ENCODE measurements around the gene MYO15B. TPM values are rescaled to one million over a fixed set of nuclear protein-coding genes. Genes with fewer than 3 reads are reported as not detected.

Gene MYO15B
- total and polyA plus RNA-seq, 2 of the 13 experiments (the other 11 are each of a cell fraction or from before 2014, with no cell fraction given), result 2.8 to 8.1 TPM

DNA sequence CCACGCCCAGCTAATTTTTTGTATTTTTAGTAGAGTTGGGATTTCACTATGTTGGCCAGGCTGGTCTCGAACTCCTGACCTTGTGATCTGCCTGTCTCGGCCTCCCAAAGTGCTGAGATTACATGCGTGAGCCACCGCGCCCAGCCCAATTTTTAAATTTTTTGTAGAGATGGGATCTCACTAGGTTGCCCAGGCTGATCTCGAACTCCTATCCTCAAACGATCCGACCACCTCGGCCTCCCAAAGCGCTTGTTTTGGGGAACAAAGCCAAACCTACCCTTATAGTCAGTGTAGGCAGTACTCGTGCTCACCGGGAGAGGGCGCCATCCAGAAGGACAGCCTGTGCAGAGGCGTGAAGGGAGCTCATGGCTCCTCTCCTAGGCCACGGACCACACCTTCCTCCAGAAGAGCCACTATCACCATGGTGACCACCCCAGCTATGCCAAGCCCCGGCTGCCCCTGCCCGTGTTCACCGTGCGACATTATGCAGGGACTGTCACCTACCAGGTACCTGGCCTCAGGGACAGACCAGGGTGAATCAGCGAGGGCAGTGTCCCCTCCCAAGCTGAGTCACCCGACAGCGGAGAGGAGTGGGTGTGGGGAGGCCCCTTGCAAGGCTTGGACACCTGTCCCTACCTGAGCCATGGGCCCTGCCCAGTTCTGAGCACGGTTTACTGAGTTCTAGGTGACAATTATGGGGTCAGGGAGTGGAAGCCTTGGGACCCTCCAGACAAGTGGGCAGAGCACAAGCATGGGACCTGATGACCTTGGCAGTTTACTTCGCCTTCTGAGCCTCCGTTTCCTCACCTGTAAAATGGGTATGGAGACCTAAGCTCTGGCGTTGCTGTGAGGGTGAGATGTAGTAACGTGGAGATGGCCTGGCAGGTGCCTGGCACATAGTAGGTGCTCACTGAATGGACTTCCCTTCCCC lies 13.7 kb downstream of the MYO15B start (continued):
- TF ChIP-seq, protein P1, sequence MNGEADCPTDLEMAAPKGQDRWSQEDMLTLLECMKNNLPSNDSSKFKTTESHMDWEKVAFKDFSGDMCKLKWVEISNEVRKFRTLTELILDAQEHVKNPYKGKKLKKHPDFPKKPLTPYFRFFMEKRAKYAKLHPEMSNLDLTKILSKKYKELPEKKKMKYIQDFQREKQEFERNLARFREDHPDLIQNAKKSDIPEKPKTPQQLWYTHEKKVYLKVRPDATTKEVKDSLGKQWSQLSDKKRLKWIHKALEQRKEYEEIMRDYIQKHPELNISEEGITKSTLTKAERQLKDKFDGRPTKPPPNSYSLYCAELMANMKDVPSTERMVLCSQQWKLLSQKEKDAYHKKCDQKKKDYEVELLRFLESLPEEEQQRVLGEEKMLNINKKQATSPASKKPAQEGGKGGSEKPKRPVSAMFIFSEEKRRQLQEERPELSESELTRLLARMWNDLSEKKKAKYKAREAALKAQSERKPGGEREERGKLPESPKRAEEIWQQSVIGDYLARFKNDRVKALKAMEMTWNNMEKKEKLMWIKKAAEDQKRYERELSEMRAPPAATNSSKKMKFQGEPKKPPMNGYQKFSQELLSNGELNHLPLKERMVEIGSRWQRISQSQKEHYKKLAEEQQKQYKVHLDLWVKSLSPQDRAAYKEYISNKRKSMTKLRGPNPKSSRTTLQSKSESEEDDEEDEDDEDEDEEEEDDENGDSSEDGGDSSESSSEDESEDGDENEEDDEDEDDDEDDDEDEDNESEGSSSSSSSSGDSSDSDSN (CRISPR knock-in tag; IDR thresholded peaks at IDR 0.05), result peak; percentile 51; the same call in 1 of the 2 replicates
- TF ChIP-seq ZNF563 (CRISPR knock-in tag; IDR thresholded peaks at IDR 0.05) (no peak; the same call in 1 of the 2 replicates), STAG1 (CRISPR knock-in tag; IDR thresholded peaks at IDR 0.05) (peak; percentile 73)
- TF ChIP-seq, protein P2, sequence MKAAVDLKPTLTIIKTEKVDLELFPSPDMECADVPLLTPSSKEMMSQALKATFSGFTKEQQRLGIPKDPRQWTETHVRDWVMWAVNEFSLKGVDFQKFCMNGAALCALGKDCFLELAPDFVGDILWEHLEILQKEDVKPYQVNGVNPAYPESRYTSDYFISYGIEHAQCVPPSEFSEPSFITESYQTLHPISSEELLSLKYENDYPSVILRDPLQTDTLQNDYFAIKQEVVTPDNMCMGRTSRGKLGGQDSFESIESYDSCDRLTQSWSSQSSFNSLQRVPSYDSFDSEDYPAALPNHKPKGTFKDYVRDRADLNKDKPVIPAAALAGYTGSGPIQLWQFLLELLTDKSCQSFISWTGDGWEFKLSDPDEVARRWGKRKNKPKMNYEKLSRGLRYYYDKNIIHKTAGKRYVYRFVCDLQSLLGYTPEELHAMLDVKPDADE (CRISPR knock-in tag; IDR thresholded peaks at IDR 0.05), result no peak

DNA sequence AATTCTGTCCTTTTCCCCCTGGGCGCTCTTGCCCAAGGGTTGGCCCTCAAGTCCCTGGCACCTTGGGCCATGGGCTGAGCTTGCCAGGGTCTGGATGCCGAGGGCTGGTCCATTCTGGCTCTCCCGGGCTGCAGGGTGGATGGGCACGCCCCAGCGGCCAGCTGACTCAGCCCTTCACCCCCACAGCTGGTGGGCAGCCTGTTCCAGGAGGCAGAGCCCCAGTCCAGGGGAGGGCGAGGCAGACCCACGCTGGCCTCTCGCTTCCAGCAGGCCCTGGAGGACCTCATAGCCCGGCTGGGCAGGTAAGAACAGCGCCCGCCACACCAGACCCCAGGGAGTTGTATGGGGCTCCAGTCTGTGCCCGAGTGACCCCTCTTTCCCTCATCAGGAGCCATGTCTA lies 15.0 kb downstream of the MYO15B start:
- peaks cover 14% of the 10 kb centered on the region; the same call in 1 of the 2 replicates for H3K4me1 ChIP-seq (ENCODE audit: insufficient read depth, low read length)
- H3K79me2 ChIP-seq (ENCODE audit: insufficient read depth, low read length), result no peaks in the 10 kb centered on the region
- no peaks in the 10 kb centered on the region for H4K20me1 ChIP-seq (ENCODE audit: insufficient read depth, low read length)
- H3K27ac ChIP-seq (ENCODE audit: extremely low read length, insufficient read depth, low read length), result no peak overlapping the region
- no peaks in the 10 kb centered on the region for H3K36me3 ChIP-seq (replicated peaks in 1 of 2; ENCODE audit: control insufficient read depth in 1 of 2, insufficient read depth in 2 of 2, low read length in 2 of 2)
- in situ Hi-C loops (cut with HindIII; ENCODE audit: extremely low pct_ligation_motif_present, low pct_unique_long_range_greater_than_20kb) (no loop called here), intact Hi-C loops (cut with micrococcal nuclease; ENCODE audit: unreplicated experiment) (no loop called here)
- DNase-seq (ENCODE audit: low spot score) (no peak), ATAC-seq (peak; percentile 19), FAIRE-seq (no peak)
- no peak overlapping the region for H3K4me3 ChIP-seq (replicated peaks in 1 of 3; ENCODE audit: insufficient read depth in 1 of 3, low read depth in 2 of 3, low read length in 3 of 3)
- no peak overlapping the region for H2AFZ ChIP-seq (ENCODE audit: low read length)
- POLR2A ChIA-PET, result interaction anchor here (1.2 to 3.0 kb wide), 3 partner anchors 8 to 151 kb away, joined by 3 to 40 read pairs (median 4); no protein-coding TSS in a partner anchor
- CTCF ChIA-PET (ENCODE audit: low intra/inter-chr PET ratio, low total read pairs), result interaction anchor here (1.1 to 2.5 kb wide), 3 partner anchors 13 to 148 kb away, joined by 4 to 18 read pairs (median 4); no protein-coding TSS in a partner anchor
- no peak overlapping the region for H3K9ac ChIP-seq (ENCODE audit: insufficient read depth, low read depth, low read length)
- peaks cover 2 to 15% of the 10 kb centered on the region in 2 experiments; a peak in 3 of 5 replicates for H3K27me3 ChIP-seq (ENCODE audit: control insufficient read depth in 1 of 2, insufficient read depth in 2 of 2, low read length in 2 of 2)
- TF ChIP-seq IKZF1 (IDR thresholded peaks at IDR 0.05) (no peak), ZNF605 (CRISPR knock-in tag; IDR thresholded peaks at IDR 0.05) (no peak), HNRNPL (IDR thresholded peaks at IDR 0.05; ENCODE audit: low read depth, low read length) (0 out of 2 replicates have a peak, but pooled peaks have one; percentile 28)
- TF ChIP-seq, protein P3, sequence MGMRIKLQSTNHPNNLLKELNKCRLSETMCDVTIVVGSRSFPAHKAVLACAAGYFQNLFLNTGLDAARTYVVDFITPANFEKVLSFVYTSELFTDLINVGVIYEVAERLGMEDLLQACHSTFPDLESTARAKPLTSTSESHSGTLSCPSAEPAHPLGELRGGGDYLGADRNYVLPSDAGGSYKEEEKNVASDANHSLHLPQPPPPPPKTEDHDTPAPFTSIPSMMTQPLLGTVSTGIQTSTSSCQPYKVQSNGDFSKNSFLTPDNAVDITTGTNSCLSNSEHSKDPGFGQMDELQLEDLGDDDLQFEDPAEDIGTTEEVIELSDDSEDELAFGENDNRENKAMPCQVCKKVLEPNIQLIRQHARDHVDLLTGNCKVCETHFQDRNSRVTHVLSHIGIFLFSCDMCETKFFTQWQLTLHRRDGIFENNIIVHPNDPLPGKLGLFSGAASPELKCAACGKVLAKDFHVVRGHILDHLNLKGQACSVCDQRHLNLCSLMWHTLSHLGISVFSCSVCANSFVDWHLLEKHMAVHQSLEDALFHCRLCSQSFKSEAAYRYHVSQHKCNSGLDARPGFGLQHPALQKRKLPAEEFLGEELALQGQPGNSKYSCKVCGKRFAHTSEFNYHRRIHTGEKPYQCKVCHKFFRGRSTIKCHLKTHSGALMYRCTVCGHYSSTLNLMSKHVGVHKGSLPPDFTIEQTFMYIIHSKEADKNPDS (CRISPR knock-in tag; IDR thresholded peaks at IDR 0.05), result 0 out of 2 replicates have a peak, but pooled peaks have one; percentile 33
- no peak overlapping the region for H3K4me2 ChIP-seq (ENCODE audit: low read depth, low read length)
- H3K9me3 ChIP-seq (ENCODE audit: low read length), result no peaks in the 10 kb centered on the region
- WGBS (ENCODE audit: low lambda C conversion rate), result 0% methylated on average over 4 of the region's 12 CpGs
- BruUV-seq (replicated peaks), result no TSS peak

Data from HepG2 (cell line).